ENCODE results near the gene EIF4EBP2. TPM values are rescaled to one million over a fixed set of nuclear protein-coding genes. Genes with fewer than 3 reads are reported as not detected.

Gene EIF4EBP2
- total and polyA plus RNA-seq, 8 donors = 63.8 to 81.4 (median 77.5) TPM

DNA sequence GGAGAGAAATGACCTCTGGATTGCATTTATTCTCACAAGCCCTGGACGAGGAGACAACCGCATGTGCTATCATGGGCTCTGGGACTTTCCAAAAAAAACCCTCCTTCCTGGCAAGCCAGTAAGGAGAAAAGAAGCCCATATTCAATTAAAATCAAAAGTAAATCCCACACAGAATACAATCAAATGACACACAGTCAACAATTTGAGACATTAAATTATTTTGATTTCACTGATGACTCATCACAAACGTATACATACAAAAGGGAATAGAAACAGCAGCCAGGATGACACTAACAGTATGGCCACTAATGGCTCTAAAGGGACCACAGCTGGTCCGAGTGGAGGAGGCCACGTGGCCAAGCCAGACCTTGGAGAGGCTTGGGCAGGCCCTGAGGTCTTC is 46.4 kb upstream of the EIF4EBP2 start:
- Histone ChIP-seq H3K36me3 (no peaks in the 10 kb centered on the region), H3K27me3 (no peaks in the 10 kb centered on the region), H3K4me3 (no peak overlapping the region), H3K4me1 (peaks cover 15 to 53% of the 10 kb centered on the region in 2 donors), H3K27ac (no peak overlapping the region), H3K9me3 (no peaks in the 10 kb centered on the region)
- intact Hi-C loops (cut with DNase I) = no loop called here
- TF ChIP-seq, protein P1, sequence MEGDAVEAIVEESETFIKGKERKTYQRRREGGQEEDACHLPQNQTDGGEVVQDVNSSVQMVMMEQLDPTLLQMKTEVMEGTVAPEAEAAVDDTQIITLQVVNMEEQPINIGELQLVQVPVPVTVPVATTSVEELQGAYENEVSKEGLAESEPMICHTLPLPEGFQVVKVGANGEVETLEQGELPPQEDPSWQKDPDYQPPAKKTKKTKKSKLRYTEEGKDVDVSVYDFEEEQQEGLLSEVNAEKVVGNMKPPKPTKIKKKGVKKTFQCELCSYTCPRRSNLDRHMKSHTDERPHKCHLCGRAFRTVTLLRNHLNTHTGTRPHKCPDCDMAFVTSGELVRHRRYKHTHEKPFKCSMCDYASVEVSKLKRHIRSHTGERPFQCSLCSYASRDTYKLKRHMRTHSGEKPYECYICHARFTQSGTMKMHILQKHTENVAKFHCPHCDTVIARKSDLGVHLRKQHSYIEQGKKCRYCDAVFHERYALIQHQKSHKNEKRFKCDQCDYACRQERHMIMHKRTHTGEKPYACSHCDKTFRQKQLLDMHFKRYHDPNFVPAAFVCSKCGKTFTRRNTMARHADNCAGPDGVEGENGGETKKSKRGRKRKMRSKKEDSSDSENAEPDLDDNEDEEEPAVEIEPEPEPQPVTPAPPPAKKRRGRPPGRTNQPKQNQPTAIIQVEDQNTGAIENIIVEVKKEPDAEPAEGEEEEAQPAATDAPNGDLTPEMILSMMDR (IDR thresholded peaks at IDR 0.05) = no peak
- ATAC-seq (no peak), DNase-seq (no peak)

DNA sequence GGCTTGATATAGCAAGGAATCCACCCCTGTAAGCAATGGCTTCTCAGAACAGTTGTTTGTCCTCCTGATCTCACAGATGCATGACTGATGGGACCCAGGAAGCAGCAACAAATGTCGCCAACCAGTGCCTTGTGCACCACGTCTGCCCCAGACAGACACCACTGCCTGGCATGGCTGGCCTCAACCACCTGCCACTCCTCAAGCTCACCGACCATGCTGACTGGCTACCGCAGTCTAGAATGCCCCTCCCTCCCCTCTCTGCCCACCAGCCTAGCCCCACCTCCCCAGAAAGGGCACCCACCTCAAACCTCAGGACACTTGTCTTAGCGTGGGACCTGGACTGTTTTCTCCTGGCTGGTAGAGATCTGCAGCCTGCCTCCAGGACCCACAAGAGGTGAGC is 45.5 kb upstream of the EIF4EBP2 start:
- Histone ChIP-seq H3K9me3 (no peaks in the 10 kb centered on the region), H3K27me3 (no peaks in the 10 kb centered on the region), H3K27ac (no peak overlapping the region), H3K4me3 (no peak overlapping the region), H3K4me1 (peaks cover 17 to 53% of the 10 kb centered on the region in 2 donors), H3K36me3 (no peaks in the 10 kb centered on the region)
- TF ChIP-seq, protein P1 (IDR thresholded peaks at IDR 0.05) = no peak
- no peak for DNase-seq
- intact Hi-C loops (cut with DNase I) = no loop called here
- no peak for ATAC-seq

DNA sequence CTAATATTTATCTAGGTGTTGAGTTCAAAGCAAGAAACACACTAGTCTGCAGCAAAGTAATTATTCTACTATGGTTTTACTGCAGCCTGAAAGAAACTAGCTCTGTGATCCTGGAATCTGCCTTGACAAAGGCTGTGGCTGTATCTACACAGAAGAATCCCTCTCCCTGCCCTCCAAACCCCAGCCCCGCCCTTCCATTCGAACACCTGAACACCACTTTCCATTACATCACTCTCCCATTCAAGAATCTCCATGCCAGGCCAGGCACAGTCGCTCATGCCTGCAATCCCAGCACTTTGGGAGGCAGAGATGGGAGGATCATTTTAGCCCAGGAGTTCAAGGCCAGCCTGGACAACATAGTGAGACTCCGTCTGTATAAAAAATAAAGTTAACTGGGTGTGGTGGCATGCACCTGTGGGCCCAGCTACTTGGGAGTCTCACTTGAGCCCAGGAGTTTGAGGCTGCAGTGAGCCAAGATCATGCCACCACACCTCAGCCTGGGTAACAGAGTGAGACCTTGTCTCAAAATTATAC is 44.9 kb upstream of the EIF4EBP2 start:
- H3K4me3 ChIP-seq = no peak overlapping the region
- DNase-seq (no peak), ATAC-seq (peak; percentile 38)
- intact Hi-C loops (cut with DNase I) = no loop called here
- H3K27ac ChIP-seq = no peak overlapping the region
- no peaks in the 10 kb centered on the region for H3K9me3 ChIP-seq
- TF ChIP-seq, protein P1 (IDR thresholded peaks at IDR 0.05) = no peak
- H3K27me3 ChIP-seq = no peaks in the 10 kb centered on the region
- no peaks in the 10 kb centered on the region for H3K36me3 ChIP-seq
- H3K4me1 ChIP-seq = peaks cover 23 to 53% of the 10 kb centered on the region in 2 donors

DNA sequence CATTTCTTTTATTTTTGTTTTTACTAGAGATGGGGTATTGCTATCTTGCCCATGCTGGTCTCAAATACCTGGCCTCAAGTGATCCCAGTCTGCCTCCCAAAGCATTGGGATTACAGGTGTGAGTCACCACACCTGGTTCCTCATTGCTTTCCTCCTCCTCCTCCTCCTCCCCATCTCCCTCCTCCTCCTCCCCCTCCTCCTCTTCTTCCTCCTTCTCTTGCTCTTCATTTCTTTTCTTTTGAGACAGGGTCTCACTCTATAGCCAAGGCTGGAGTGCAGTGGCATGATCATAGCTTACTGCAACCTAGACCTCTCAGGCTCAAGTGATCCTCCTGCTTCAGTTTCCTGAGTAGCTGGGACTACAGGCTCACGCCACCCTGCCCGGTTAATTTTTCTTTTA is 43.7 kb upstream of the EIF4EBP2 start:
- Histone ChIP-seq H3K9me3 (no peaks in the 10 kb centered on the region), H3K4me1 (peaks cover 22 to 51% of the 10 kb centered on the region in 2 donors), H3K4me3 (no peak overlapping the region), H3K36me3 (no peaks in the 10 kb centered on the region), H3K27me3 (no peaks in the 10 kb centered on the region), H3K27ac (no peak overlapping the region)
- intact Hi-C loops (cut with DNase I) = no loop called here
- TF ChIP-seq, protein P1 (IDR thresholded peaks at IDR 0.05) = no peak
- no peak for DNase-seq
- ATAC-seq = no peak

DNA sequence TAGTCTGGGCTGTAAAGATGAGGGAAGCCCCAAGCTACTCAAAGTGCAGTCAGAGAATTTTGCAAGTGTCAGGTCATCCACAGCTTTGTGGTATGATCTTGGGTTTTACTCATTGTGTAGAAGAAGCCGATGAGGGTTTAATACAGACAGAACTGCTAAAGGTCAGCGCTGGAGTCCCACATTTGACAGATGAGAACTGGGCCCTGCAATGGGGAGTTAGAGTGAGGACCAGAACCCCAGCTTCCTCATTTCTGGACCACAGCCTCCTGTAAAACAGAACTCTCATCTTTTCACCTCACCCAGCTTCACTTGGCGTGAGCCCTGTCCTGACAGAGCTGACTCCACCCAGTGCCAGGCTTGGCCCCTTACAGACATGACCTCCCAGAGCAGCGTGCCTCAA is 41.6 kb upstream of the EIF4EBP2 start:
- H3K36me3 ChIP-seq = no peaks in the 10 kb centered on the region
- TF ChIP-seq, protein P1 (IDR thresholded peaks at IDR 0.05) = no peak
- no peaks in the 10 kb centered on the region for H3K9me3 ChIP-seq
- H3K4me3 ChIP-seq = no peak overlapping the region
- intact Hi-C loops (cut with DNase I) = no loop called here
- H3K4me1 ChIP-seq = peaks cover 19 to 31% of the 10 kb centered on the region in 2 donors
- H3K27me3 ChIP-seq = no peaks in the 10 kb centered on the region
- no peak for ATAC-seq
- H3K27ac ChIP-seq = no peak overlapping the region
- DNase-seq = no peak

Data from left lung (tissue), 10 donors.